Measurements from ENCODE around the gene DLGAP3.
"Not testable (repeated sequence)": the region's sequence is repeated elsewhere in the genome, so short reads cannot be mapped to it uniquely, and the experiment has no call there.

The DLGAP3 gene

DNA sequence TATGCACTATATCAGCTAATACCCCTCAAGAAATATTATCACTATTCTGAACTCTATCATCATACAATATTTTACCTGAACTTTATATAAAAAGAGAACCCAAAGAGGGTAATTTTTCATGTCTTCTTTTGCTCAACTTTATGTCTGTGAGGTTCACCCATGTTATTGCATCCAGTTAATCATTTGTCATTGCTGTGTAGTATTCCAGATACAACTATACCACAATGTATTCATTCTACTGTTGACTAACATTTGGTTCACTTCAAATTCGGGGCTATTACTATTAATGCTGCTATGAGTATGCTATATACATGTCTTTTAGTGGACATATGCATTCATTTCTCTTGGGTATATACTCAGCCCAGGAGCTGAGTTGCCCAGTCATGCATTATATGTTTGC lies 21.0 kb upstream of the DLGAP3 start:
- TF ChIP-seq, protein P1, sequence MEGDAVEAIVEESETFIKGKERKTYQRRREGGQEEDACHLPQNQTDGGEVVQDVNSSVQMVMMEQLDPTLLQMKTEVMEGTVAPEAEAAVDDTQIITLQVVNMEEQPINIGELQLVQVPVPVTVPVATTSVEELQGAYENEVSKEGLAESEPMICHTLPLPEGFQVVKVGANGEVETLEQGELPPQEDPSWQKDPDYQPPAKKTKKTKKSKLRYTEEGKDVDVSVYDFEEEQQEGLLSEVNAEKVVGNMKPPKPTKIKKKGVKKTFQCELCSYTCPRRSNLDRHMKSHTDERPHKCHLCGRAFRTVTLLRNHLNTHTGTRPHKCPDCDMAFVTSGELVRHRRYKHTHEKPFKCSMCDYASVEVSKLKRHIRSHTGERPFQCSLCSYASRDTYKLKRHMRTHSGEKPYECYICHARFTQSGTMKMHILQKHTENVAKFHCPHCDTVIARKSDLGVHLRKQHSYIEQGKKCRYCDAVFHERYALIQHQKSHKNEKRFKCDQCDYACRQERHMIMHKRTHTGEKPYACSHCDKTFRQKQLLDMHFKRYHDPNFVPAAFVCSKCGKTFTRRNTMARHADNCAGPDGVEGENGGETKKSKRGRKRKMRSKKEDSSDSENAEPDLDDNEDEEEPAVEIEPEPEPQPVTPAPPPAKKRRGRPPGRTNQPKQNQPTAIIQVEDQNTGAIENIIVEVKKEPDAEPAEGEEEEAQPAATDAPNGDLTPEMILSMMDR (IDR thresholded peaks at IDR 0.05; ENCODE audit: insufficient read depth, missing control alignments) = no peak
- no peak for DNase-seq (ENCODE audit: insufficient read length, low spot score)

DNA sequence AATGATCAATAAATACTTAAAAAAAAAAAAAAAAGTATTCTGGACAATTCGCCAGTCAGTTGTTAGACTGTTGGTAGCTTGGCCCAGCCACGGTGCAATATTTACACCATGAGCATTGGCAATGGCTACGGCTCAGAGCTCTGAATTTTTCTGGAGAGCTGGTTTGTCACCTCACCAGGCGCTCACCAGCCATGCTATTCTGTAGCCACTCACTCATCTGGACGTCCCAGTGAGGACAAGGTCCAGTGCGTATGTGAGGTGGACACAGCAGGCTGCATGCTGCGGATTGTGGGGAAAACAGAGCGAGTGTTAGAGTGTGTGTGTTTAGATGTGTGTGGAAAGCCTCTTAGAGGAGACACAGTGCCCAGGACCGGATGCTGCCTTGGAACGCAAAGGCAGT lies 19.3 kb upstream of the DLGAP3 start:
- not testable (repeated sequence) for FAIRE-seq; DNase-seq (ENCODE audit: insufficient read length, low spot score)

More for the DNA sequence above, 21.0 kb upstream of the DLGAP3 start:
- FAIRE-seq = no peak

DNA sequence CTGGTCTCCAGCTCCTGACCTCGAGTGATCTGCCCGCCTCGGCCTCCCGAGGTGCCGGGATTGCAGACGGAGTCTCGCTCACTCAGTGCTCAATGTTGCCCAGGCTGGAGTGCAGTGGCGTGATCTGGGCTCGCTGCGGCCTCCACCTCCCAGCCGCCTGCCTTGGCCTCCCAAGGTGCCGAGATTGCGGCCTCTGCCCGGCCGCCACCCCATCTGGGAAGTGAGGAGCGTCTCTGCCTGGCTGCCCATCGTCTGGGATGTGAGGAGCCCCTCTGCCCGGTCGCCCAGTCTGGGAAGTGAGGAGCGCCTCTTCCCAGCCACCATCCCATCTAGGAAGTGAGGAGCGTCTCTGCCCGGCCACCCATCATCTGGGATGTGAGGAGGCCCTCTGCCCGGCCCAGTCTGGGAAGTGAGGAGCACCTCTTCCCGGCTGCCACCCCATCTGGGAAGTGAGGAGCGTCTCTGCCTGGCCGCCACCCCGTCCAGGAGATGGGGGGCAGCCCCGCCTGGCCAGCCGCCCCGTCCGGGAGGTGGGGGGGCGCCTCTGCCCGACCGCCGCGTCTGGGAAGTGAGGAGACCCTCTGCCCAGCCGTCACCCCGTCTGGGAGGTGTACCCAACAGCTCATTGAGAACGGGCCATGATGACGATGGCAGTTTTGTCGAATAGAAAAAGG lies 18.3 kb upstream of the DLGAP3 start:
- FAIRE-seq; DNase-seq (ENCODE audit: insufficient read length, low spot score): not testable (repeated sequence)

DNA sequence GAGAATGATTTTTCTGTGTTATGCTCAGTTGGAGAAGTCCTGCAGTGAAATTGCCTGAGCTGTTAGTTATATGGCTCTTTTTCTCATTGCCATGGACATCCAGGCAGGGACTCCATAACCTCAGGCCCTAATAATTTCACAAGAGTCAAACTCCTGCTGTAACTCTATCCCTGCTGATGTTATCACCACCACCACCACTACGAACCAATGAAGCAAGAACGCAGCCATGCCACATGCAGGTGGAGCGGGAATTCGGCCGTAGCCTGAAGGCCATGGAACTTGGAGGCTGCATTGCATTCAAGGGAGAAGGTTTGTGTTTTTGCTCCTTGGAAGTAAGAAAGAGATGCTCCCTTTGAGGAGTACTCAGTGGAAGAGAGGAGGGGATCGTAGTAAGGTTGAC lies 16.8 kb upstream of the DLGAP3 start:
- TF ChIP-seq, protein P1 (IDR thresholded peaks at IDR 0.05; ENCODE audit: insufficient read depth, missing control alignments) = no peak
- no peak for FAIRE-seq
- no peak for DNase-seq (ENCODE audit: insufficient read length, low spot score)

DNA sequence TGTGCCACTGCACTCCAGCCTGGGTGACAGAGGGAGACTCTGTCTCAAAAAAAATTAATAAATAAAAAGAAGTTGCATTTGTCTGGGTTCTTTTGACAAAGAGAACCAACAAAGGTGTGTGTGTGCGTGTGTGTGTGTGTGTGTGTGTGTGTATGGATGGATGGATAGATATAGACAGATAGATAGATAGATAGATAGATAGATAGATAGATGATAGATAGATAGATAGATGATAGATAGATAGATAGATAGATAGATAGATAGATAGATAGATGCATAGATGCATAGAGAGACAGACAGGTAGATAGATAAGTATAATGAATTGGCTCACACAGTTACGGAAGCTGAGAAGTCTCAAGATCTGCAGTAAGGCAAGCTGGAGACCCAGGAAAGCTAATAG lies 12.3 kb upstream of the DLGAP3 start:
- DNase-seq (ENCODE audit: insufficient read length, low spot score); FAIRE-seq: not testable (repeated sequence)

DNA sequence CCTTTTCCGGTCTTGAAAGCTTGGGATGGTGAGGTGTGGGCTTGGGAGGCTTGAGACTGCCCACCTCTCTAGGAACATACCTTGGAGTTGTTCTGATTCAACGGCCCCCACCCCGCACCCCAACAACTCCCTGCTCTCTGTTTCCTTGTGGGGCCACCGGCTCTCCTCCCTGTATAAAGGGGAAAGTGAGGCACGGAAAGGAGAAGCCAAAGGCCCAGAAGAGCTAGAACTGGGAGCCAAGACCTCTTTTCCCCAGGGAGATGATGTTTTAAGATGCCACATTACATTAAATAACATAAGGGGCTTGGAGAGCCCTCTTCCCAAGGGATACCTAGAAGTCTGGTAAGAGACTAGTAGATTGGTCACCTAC lies 1.2 kb upstream of the DLGAP3 start:
- TF ChIP-seq, protein P1 (IDR thresholded peaks at IDR 0.05; ENCODE audit: insufficient read depth, missing control alignments) = no peak

DNA sequence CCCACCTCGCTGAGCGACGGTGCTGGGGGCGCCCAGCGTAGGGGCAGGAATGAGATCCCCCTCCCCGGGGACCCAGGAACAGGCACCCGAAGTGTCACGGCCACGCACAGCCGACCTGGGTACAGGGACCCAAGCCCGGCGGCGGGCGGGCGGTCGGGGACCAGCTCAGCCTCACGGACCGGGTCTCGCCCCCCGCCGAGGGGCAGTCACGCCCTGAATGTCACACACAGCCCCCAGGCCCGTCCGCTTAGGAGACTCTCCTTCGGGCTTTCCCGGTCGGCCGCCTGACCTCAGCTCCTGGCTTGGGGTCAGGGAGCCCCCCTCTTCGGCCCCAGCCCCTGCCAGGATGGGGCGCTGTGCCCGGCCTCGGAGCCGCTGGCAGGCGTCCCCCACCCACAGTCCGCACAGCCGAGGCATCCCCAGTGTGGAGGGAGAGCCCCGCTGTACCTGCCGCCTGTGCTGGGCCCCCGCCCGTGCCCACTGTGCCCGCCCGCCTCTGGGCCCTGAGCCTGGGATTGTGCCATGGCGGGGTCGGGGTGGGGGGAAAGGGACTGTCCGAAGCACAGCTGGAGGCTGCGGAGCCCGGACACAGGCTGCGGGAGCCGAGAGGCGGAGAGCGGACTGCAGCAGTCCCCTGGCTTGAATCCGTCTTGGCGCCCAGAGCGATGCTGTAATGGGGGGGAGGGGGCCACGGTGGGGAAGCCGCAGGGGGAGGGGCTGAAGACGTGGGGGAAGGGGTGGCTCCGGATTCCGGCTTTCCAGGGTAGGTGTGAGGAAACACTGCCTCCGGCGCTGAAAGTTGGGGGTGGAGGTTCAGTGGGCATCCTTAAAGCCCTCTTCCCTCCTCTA lies 627 bp upstream of the DLGAP3 start:
- FAIRE-seq = no peak
- no peak for DNase-seq (ENCODE audit: insufficient read length, low spot score)
- TF ChIP-seq, protein P1 (IDR thresholded peaks at IDR 0.05; ENCODE audit: insufficient read depth, missing control alignments) = no peak

More for the DNA sequence above, 1.2 kb upstream of the DLGAP3 start:
- no peak for FAIRE-seq
- no peak for DNase-seq (ENCODE audit: insufficient read length, low spot score)

DNA sequence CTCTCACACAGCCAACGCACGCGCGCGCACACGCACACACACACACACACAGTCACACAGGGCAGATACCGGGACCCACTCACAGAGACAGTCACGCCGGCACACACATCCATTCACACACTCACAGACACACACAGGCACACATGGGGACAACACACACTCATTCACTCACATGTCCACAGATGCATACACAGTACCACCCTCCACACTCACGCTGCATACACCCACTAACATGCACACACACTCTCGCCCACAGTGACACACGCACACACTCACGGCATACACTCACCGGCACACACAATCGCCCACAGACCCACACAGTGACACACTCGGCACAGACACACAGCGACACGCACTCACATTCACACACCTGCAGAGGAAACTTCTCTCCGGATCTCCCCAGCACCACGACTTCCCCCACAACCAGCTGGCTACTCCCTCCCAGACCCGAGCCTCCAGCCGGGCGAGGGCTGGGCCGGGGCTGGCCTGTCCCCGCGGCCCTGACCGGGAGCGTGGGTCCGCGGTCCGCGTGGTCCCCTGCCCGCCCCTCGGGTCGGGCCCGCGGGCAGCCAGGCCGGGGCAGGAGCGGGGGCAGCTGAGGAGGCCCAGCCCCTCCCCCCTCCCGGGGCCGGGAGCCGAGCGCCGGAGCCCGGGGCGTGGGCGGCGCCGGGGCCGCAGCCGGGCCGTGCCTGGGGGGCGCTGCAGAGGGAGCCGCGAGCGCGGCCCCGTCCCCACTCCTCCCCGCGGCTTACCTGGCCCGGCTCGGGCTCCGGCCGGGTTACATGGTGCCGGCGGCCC lies 552 bp downstream of the DLGAP3 start:
- DNase-seq (ENCODE audit: insufficient read length, low spot score) (no peak), FAIRE-seq (no peak)
- TF ChIP-seq, protein P1 (IDR thresholded peaks at IDR 0.05; ENCODE audit: insufficient read depth, missing control alignments) = no peak

All from D721Med (cell line).